ENCODE results near the gene MRPS25. TPM values are rescaled to one million over a fixed set of nuclear protein-coding genes. Genes with fewer than 3 reads are reported as not detected.

The MRPS25 gene
- total and polyA plus RNA-seq, 2 experiments from 2014 or later = 47.9 to 75.0 TPM

DNA sequence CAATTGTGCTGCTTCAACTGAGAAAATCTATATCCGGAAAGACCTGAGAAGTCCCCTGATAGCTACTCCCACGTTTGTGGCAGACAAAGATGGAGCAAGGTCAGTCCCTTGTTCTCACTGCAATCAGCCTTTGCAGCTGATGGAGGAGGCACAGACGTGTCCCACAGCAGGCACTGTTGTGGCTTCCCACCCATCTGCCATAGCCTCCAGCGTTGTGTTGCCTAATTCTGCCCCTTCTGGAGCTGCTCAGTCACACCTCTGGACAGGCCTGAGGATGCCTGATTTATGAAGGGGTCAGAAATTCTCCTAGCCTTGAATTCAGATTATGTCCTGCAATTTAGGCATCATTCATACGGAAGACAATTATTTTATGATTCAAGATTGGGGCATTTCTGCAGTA, 41.9 kb downstream of the MRPS25 start (continued):
- TF ChIP-seq, protein P1, sequence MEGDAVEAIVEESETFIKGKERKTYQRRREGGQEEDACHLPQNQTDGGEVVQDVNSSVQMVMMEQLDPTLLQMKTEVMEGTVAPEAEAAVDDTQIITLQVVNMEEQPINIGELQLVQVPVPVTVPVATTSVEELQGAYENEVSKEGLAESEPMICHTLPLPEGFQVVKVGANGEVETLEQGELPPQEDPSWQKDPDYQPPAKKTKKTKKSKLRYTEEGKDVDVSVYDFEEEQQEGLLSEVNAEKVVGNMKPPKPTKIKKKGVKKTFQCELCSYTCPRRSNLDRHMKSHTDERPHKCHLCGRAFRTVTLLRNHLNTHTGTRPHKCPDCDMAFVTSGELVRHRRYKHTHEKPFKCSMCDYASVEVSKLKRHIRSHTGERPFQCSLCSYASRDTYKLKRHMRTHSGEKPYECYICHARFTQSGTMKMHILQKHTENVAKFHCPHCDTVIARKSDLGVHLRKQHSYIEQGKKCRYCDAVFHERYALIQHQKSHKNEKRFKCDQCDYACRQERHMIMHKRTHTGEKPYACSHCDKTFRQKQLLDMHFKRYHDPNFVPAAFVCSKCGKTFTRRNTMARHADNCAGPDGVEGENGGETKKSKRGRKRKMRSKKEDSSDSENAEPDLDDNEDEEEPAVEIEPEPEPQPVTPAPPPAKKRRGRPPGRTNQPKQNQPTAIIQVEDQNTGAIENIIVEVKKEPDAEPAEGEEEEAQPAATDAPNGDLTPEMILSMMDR (conservative IDR thresholded peaks at IDR 0.05; ENCODE audit: low read depth in 2 of 2) = no peak
- TF ChIP-seq EZH2phosphoT487 (IDR thresholded peaks at IDR 0.05; ENCODE audit: unreplicated experiment) = no peak
- no peak for TF ChIP-seq CREB1 (CRISPR knock-in tag; IDR thresholded peaks at IDR 0.05; ENCODE audit: low read depth)
- no peak for TF ChIP-seq ZNF331 (CRISPR knock-in tag; IDR thresholded peaks at IDR 0.05; ENCODE audit: low read depth)
- TF ChIP-seq EZH2 (IDR thresholded peaks at IDR 0.05; ENCODE audit: low read depth, unreplicated experiment) = no peak
- no peak for TF ChIP-seq JUNB (IDR thresholded peaks at IDR 0.05; ENCODE audit: unreplicated experiment)
- TF ChIP-seq, protein P2, sequence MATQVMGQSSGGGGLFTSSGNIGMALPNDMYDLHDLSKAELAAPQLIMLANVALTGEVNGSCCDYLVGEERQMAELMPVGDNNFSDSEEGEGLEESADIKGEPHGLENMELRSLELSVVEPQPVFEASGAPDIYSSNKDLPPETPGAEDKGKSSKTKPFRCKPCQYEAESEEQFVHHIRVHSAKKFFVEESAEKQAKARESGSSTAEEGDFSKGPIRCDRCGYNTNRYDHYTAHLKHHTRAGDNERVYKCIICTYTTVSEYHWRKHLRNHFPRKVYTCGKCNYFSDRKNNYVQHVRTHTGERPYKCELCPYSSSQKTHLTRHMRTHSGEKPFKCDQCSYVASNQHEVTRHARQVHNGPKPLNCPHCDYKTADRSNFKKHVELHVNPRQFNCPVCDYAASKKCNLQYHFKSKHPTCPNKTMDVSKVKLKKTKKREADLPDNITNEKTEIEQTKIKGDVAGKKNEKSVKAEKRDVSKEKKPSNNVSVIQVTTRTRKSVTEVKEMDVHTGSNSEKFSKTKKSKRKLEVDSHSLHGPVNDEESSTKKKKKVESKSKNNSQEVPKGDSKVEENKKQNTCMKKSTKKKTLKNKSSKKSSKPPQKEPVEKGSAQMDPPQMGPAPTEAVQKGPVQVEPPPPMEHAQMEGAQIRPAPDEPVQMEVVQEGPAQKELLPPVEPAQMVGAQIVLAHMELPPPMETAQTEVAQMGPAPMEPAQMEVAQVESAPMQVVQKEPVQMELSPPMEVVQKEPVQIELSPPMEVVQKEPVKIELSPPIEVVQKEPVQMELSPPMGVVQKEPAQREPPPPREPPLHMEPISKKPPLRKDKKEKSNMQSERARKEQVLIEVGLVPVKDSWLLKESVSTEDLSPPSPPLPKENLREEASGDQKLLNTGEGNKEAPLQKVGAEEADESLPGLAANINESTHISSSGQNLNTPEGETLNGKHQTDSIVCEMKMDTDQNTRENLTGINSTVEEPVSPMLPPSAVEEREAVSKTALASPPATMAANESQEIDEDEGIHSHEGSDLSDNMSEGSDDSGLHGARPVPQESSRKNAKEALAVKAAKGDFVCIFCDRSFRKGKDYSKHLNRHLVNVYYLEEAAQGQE (IDR thresholded peaks at IDR 0.05; ENCODE audit: unreplicated experiment) = no peak

DNA sequence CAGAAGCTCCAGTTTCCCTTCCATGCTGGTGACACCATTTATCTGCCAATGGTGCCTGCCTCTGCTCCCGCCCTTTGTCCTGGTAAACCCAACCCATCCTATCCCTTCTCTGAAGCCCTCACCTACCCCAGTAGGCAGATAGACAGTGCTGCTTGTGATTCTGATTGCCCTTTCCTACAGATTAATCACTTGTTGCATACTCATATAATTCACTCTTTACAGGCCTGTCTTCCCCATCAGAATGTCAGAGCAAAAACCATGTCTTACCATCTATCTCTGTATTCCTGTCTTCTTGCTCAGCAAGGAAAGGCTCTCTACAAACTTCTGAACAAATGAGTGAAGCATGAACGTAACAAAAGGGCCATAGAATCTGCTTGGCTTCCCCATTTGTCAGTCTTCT, 47.9 kb downstream of the MRPS25 start:
- H2AFZ ChIP-seq = no peak overlapping the region
- H3K36me3 ChIP-seq (ENCODE audit: insufficient read depth) = peaks cover 54% of the 10 kb centered on the region
- H3K9me3 Mint-ChIP-seq = no peaks in the 10 kb centered on the region
- ATAC-seq (no peak), DNase-seq (ENCODE audit: low spot score) (no peak)
- peaks cover 3% of the 10 kb centered on the region for H3K27me3 Mint-ChIP-seq (ENCODE audit: insufficient read depth, low read depth, poor library complexity)
- H3K27ac ChIP-seq (ENCODE audit: low read depth) = no peak overlapping the region
- no peak overlapping the region for H3K4me2 ChIP-seq
- H3K4me3 ChIP-seq = no peak overlapping the region
- no peaks in the 10 kb centered on the region for H3K4me1 ChIP-seq (ENCODE audit: insufficient read depth)
- H3K27ac Mint-ChIP-seq = no peak overlapping the region
- H3F3A ChIP-seq (replicated peaks; ENCODE audit: low read depth) = no peaks in the 10 kb centered on the region
- H4K20me1 ChIP-seq (replicated peaks; ENCODE audit: insufficient read depth) = peaks cover 25% of the 10 kb centered on the region
- no peaks in the 10 kb centered on the region for H3K9me2 ChIP-seq (ENCODE audit: insufficient read depth)
- H3K36me3 Mint-ChIP-seq (ENCODE audit: low read depth) = peaks cover 74% of the 10 kb centered on the region
- no peaks in the 10 kb centered on the region for H3K79me2 ChIP-seq (replicated peaks; ENCODE audit: insufficient read depth)
- H3K4me3 Mint-ChIP-seq = no peak overlapping the region
- no peaks in the 10 kb centered on the region for H3K27me3 ChIP-seq (ENCODE audit: insufficient read depth)
- no peaks in the 10 kb centered on the region for H3K4me1 Mint-ChIP-seq
- TF ChIP-seq POLR2AphosphoS5 (IDR thresholded peaks at IDR 0.05; ENCODE audit: low read depth) (no peak), NANOG (IDR thresholded peaks at IDR 0.05; ENCODE audit: borderline replicate concordance) (no peak), ZNF331 (CRISPR knock-in tag; IDR thresholded peaks at IDR 0.05; ENCODE audit: low read depth) (no peak), CREB1 (CRISPR knock-in tag; IDR thresholded peaks at IDR 0.05; ENCODE audit: low read depth) (no peak), EZH2 (IDR thresholded peaks at IDR 0.05; ENCODE audit: low read depth, unreplicated experiment) (no peak), STAT1 (IDR thresholded peaks at IDR 0.05; ENCODE audit: unreplicated experiment) (no peak)
- TF ChIP-seq, protein P1 (conservative IDR thresholded peaks at IDR 0.05; ENCODE audit: low read depth in 2 of 2) = no peak
- TF ChIP-seq, protein P3, sequence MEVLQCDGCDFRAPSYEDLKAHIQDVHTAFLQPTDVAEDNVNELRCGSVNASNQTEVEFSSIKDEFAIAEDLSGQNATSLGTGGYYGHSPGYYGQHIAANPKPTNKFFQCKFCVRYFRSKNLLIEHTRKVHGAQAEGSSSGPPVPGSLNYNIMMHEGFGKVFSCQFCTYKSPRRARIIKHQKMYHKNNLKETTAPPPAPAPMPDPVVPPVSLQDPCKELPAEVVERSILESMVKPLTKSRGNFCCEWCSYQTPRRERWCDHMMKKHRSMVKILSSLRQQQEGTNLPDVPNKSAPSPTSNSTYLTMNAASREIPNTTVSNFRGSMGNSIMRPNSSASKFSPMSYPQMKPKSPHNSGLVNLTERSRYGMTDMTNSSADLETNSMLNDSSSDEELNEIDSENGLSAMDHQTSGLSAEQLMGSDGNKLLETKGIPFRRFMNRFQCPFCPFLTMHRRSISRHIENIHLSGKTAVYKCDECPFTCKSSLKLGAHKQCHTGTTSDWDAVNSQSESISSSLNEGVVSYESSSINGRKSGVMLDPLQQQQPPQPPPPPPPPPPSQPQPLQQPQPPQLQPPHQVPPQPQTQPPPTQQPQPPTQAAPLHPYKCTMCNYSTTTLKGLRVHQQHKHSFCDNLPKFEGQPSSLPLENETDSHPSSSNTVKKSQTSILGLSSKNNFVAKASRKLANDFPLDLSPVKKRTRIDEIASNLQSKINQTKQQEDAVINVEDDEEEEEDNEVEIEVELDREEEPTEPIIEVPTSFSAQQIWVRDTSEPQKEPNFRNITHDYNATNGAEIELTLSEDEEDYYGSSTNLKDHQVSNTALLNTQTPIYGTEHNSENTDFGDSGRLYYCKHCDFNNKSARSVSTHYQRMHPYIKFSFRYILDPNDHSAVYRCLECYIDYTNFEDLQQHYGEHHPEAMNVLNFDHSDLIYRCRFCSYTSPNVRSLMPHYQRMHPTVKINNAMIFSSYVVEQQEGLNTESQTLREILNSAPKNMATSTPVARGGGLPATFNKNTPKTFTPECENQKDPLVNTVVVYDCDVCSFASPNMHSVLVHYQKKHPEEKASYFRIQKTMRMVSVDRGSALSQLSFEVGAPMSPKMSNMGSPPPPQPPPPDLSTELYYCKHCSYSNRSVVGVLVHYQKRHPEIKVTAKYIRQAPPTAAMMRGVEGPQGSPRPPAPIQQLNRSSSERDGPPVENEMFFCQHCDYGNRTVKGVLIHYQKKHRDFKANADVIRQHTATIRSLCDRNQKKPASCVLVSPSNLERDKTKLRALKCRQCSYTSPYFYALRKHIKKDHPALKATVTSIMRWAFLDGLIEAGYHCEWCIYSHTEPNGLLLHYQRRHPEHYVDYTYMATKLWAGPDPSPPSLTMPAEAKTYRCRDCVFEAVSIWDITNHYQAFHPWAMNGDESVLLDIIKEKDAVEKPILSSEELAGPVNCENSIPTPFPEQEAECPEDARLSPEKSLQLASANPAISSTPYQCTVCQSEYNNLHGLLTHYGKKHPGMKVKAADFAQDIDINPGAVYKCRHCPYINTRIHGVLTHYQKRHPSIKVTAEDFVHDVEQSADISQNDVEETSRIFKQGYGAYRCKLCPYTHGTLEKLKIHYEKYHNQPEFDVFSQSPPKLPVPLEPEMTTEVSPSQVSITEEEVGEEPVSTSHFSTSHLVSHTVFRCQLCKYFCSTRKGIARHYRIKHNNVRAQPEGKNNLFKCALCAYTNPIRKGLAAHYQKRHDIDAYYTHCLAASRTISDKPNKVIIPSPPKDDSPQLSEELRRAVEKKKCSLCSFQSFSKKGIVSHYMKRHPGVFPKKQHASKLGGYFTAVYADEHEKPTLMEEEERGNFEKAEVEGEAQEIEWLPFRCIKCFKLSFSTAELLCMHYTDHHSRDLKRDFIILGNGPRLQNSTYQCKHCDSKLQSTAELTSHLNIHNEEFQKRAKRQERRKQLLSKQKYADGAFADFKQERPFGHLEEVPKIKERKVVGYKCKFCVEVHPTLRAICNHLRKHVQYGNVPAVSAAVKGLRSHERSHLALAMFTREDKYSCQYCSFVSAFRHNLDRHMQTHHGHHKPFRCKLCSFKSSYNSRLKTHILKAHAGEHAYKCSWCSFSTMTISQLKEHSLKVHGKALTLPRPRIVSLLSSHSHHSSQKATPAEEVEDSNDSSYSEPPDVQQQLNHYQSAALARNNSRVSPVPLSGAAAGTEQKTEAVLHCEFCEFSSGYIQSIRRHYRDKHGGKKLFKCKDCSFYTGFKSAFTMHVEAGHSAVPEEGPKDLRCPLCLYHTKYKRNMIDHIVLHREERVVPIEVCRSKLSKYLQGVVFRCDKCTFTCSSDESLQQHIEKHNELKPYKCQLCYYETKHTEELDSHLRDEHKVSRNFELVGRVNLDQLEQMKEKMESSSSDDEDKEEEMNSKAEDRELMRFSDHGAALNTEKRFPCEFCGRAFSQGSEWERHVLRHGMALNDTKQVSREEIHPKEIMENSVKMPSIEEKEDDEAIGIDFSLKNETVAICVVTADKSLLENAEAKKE (CRISPR knock-in tag; IDR thresholded peaks at IDR 0.05) = no peak

Measured in GM23338 (cell line).